ENCODE data around the gene S100A6. TPM values are rescaled to one million over a fixed set of nuclear protein-coding genes. Genes with fewer than 3 reads are reported as not detected.

S100A6 gene
- total RNA-seq, 4 donors from 2014 or later: 147 to 251 (median 192) TPM

- TF ChIP-seq CTCF (IDR thresholded peaks at IDR 0.05) (no peak), POLR2A (IDR thresholded peaks at IDR 0.05) (no peak)
- H3K4me3 ChIP-seq (ENCODE audit: low read depth, poor library complexity, severe bottlenecking): no peak overlapping the region
- no peak for DNase-seq (ENCODE audit: low spot score in 2 of 2)
- WGBS, 2 donors: 71 to 73% methylated on average over 2 of the region's 2 CpGs
- intact Hi-C loops (cut with DNase I; ENCODE audit: low total_unique reads): loop anchor here (2.0 to 10.0 kb wide), 2 partner anchors 37 to 93 kb away; partner anchors contain the start of genes S100A1 and S100A13
Observed at GRCh38 chr1:153532181-153532580, 3.6 kb downstream of the S100A6 start.

- 95% methylated on average over 3 of the region's 3 CpGs for WGBS, 2 donors
- no peak overlapping the region for H3K4me3 ChIP-seq (ENCODE audit: low read depth, poor library complexity, severe bottlenecking)
- intact Hi-C loops (cut with DNase I; ENCODE audit: low total_unique reads): loop anchor here (2.0 to 10.0 kb wide), 2 partner anchors 37 to 93 kb away; partner anchors contain the start of genes S100A1 and S100A13
- TF ChIP-seq CTCF (IDR thresholded peaks at IDR 0.05) (no peak), POLR2A (IDR thresholded peaks at IDR 0.05) (no peak)
- DNase-seq (ENCODE audit: low spot score in 2 of 2): no peak
Observed at GRCh38 chr1:153531638-153532037, 4.2 kb downstream of the S100A6 start.

GRCh38 chr1:153527683-153528040 lies 8.1 kb downstream of the S100A6 start:
- TF ChIP-seq CTCF (IDR thresholded peaks at IDR 0.05) (no peak), POLR2A (IDR thresholded peaks at IDR 0.05) (no peak)
- 87 to 91% methylated on average over 5 of the region's 5 CpGs for WGBS, 2 donors
- DNase-seq (ENCODE audit: low spot score in 2 of 2): no peak
- no peak overlapping the region for H3K4me3 ChIP-seq (ENCODE audit: low read depth, poor library complexity, severe bottlenecking)
- intact Hi-C loops (cut with DNase I; ENCODE audit: low total_unique reads): no loop called here

- DNase-seq (ENCODE audit: low spot score in 2 of 2): no peak
- TF ChIP-seq POLR2A (IDR thresholded peaks at IDR 0.05) (no peak), CTCF (IDR thresholded peaks at IDR 0.05) (no peak)
- H3K4me3 ChIP-seq (ENCODE audit: low read depth, poor library complexity, severe bottlenecking): no peak overlapping the region
- intact Hi-C loops (cut with DNase I; ENCODE audit: low total_unique reads): no loop called here
- WGBS, 2 donors: 59 to 67% methylated on average over 8 of the region's 8 CpGs
Observed at GRCh38 chr1:153527023-153527682, 8.6 kb downstream of the S100A6 start.

- no peak for TF ChIP-seq POLR2A (IDR thresholded peaks at IDR 0.05)
- no peak for TF ChIP-seq CTCF (IDR thresholded peaks at IDR 0.05)
- WGBS, 2 donors: 34 to 46% methylated on average over 8 of the region's 8 CpGs
- H3K4me3 ChIP-seq (ENCODE audit: low read depth, poor library complexity, severe bottlenecking): no peak overlapping the region
- intact Hi-C loops (cut with DNase I; ENCODE audit: low total_unique reads): no loop called here
- no peak for DNase-seq (ENCODE audit: low spot score in 2 of 2)
Observed at GRCh38 chr1:153526132-153526543, 9.7 kb downstream of the S100A6 start.

All from lower leg skin (tissue), 4 donors.